ENCODE results near the gene PPFIA4. TPM values are rescaled to one million over a fixed set of nuclear protein-coding genes. Genes with fewer than 3 reads are reported as not detected.

PPFIA4 gene
- total and polyA plus RNA-seq, 11 donors = 11.2 to 50.3 (median 35.5) TPM

DNA sequence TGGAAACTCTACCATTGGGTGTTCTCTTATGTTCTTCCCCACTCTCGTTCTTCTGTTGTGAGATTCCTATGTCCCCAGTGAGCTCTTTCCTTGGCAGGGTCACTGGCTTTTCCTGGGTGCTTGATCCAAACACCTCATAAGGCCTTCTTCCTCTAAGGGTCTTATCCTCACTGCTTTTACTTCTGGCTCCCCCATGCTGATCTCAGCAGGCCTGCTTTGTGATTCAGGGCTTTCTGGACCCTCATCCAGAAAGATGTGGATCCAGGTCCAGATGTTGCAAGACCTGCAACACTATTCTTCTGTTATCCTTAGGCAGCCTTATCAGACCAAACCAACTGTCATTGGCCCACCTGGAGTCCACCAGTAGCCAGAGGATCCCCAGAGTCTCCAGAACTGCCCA is 70.7 kb downstream of the PPFIA4 start:
- H3K36me3 ChIP-seq = no peaks in the 10 kb centered on the region
- no peak for TF ChIP-seq CTCF (IDR thresholded peaks at IDR 0.05)
- no peak for TF ChIP-seq POLR2A (IDR thresholded peaks at IDR 0.05)
- H3K27ac ChIP-seq = no peak overlapping the region
- H3K4me1 ChIP-seq = no peaks in the 10 kb centered on the region
- intact Hi-C loops (cut with DNase I) = no loop called here
- no peak overlapping the region for H3K4me3 ChIP-seq
- no peak for ATAC-seq
- H3K27me3 ChIP-seq = peaks cover 0 to 5% (median 0%) of the 10 kb centered on the region in 9 donors
- WGBS, 4 donors = 73 to 85% (median 78%) methylated on average over 1 of the region's 1 CpG
- peaks cover 0 to 22% (median 16%) of the 10 kb centered on the region in 12 donors for H3K9me3 ChIP-seq
- no peak for DNase-seq

DNA sequence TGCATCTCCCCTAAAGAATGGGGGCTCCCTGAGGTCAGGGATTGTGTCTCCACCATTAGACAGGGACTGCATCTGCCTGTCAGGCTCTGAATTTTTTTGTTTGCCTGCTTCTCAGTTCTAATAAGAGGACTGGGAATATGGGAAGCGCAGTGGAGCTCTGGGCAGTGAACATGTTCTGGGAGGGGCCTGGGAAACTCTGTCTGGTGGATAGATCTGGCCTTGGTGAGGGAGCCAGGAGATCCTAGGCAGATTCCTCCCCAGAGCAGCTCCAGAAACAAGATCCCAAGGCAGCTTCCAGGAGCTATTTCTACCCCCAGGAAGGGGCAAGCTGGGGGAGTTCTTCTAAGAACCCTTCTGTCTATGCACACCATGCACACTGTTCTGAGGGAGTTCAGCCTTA is 72.2 kb downstream of the PPFIA4 start:
- Histone ChIP-seq H3K4me3 (no peak overlapping the region), H3K27ac (no peak overlapping the region), H3K4me1 (peaks cover 0 to 6% (median 0%) of the 10 kb centered on the region in 12 donors), H3K9me3 (peaks cover 0 to 22% (median 16%) of the 10 kb centered on the region in 12 donors), H3K27me3 (peaks cover 0 to 3% (median 0%) of the 10 kb centered on the region in 9 donors), H3K36me3 (no peaks in the 10 kb centered on the region)
- 66 to 75% (median 69%) methylated on average over 1 of the region's 1 CpG for WGBS, 4 donors
- TF ChIP-seq CTCF (IDR thresholded peaks at IDR 0.05) = no peak
- no peak for TF ChIP-seq POLR2A (IDR thresholded peaks at IDR 0.05)
- ATAC-seq = no peak
- intact Hi-C loops (cut with DNase I) = no loop called here
- no peak for DNase-seq

DNA sequence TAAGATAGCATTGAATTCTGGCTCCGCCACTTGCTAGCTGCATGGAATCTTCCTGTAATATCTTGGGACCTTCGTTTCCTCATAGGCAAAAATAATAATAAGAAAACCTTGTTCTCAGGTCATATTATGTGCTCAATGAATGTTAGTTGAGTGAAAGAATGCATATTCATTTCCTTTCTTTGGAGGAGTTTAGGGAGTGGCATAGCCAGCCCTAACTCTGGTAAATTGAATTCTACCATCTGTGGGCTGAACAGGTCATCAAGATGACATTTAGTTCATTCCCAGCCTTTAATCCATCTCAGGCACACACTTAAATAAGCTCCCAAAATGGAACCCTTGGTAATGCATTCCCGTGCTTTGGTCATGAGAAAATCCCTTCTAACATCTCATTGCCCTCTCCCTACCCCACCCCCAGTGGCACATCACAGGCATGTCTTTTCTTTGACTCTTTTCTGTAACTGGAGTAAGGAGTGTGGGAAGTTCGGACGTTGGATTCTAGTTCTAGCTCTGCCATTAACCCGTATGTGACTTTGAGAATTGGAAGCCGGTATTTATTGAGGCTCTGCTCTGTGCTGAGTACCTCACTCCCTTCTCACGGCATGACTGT is 72.7 kb downstream of the PPFIA4 start:
- Histone ChIP-seq H3K36me3 (no peaks in the 10 kb centered on the region), H3K4me1 (peaks cover 0 to 6% (median 0%) of the 10 kb centered on the region in 12 donors), H3K9me3 (peaks cover 0 to 19% (median 16%) of the 10 kb centered on the region in 12 donors), H3K27ac (no peak overlapping the region), H3K4me3 (no peak overlapping the region), H3K27me3 (peaks cover 0 to 3% (median 0%) of the 10 kb centered on the region in 9 donors)
- 83 to 87% (median 85%) methylated on average over 8 of the region's 8 CpGs for WGBS, 4 donors
- ATAC-seq (no peak), DNase-seq (no peak)
- intact Hi-C loops (cut with DNase I) = no loop called here
- no peak for TF ChIP-seq CTCF (IDR thresholded peaks at IDR 0.05)

- H3K9me3 ChIP-seq = peaks cover 0 to 19% (median 8%) of the 10 kb centered on the region in 12 donors
- peaks cover 0 to 6% (median 0%) of the 10 kb centered on the region in 12 donors for H3K4me1 ChIP-seq
- no peaks in the 10 kb centered on the region for H3K36me3 ChIP-seq
- ATAC-seq = no peak
- intact Hi-C loops (cut with DNase I) = no loop called here
- 76 to 91% (median 86%) methylated on average over 7 of the region's 7 CpGs for WGBS, 4 donors
- H3K4me3 ChIP-seq = no peak overlapping the region
- DNase-seq = no peak
- H3K27ac ChIP-seq = no peak overlapping the region
- TF ChIP-seq POLR2A (IDR thresholded peaks at IDR 0.05) = no peak
- TF ChIP-seq CTCF (IDR thresholded peaks at IDR 0.05) = no peak
- H3K27me3 ChIP-seq = peaks cover 0 to 3% (median 0%) of the 10 kb centered on the region in 9 donors
These were observed 73.7 kb downstream of the PPFIA4 start for GRCh38 chr1:203099805-203100515.
